ENCODE measurements around the gene INCA1. TPM values are rescaled to one million over a fixed set of nuclear protein-coding genes. Genes with fewer than 3 reads are reported as not detected.
A peak's percentile ranks its signal among the peaks of the same experiment; 100 is the strongest.

Gene INCA1
- total and polyA plus RNA-seq, 2 of the 13 experiments (the other 11 are each of a cell fraction or from before 2014, with no cell fraction given) = 0.93 to 2.6 TPM

DNA sequence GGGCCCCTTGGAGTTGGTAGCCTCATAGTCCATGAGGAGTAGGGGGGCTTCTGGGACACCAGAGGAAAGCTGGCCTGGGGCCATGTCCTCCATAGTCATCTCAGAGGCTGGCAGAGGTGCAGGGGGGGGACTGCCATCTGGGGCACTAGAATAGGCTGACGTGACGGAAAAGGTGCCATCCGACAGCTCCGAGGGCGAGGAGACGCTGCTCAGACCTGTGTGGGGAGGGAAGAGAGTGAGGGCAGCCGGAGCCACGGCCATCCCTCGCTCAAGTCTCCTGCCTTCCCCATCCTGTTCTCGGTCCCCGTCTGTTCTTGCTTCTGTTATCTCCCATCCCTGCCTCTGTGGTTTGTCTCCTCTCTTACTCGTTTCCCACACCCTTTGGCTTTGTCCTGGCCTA, 25.0 kb downstream of the INCA1 start:
- Histone ChIP-seq H3K36me3 (replicated peaks in 1 of 2; ENCODE audit: control insufficient read depth in 1 of 2, insufficient read depth in 2 of 2, low read length in 2 of 2) (peaks cover under 1 to 13% of the 10 kb centered on the region in 2 experiments), H3K27ac (ENCODE audit: extremely low read length, insufficient read depth, low read length) (no peak overlapping the region), H3K9ac (ENCODE audit: insufficient read depth, low read depth, low read length) (no peak overlapping the region), H4K20me1 (ENCODE audit: insufficient read depth, low read length) (no peaks in the 10 kb centered on the region), H2AFZ (ENCODE audit: low read length) (no peak overlapping the region), H3K4me3 (replicated peaks in 1 of 3; ENCODE audit: insufficient read depth in 1 of 3, low read depth in 2 of 3, low read length in 3 of 3) (no peak overlapping the region), H3K79me2 (ENCODE audit: insufficient read depth, low read length) (peaks cover 21% of the 10 kb centered on the region), H3K27me3 (ENCODE audit: control insufficient read depth in 1 of 2, insufficient read depth in 2 of 2, low read length in 2 of 2) (no peaks in the 10 kb centered on the region; a peak in 1 of 5 replicates), H3K4me1 (ENCODE audit: insufficient read depth, low read length) (peaks cover 27% of the 10 kb centered on the region), H3K4me2 (ENCODE audit: low read depth, low read length) (no peak overlapping the region), H3K9me3 (ENCODE audit: low read length) (no peaks in the 10 kb centered on the region)
- FAIRE-seq = no peak
- intact Hi-C loops (cut with micrococcal nuclease; ENCODE audit: unreplicated experiment) (no loop called here), in situ Hi-C loops (cut with HindIII; ENCODE audit: extremely low pct_ligation_motif_present, low pct_unique_long_range_greater_than_20kb) (no loop called here)
- TF ChIP-seq SKIL (CRISPR knock-in tag; IDR thresholded peaks at IDR 0.05; ENCODE audit: borderline replicate concordance) (no peak), ZSCAN29 (CRISPR knock-in tag; conservative IDR thresholded peaks at IDR 0.05) (no peak), EZH2 (conservative IDR thresholded peaks at IDR 0.05; ENCODE audit: low read depth, low read length) (no peak), AGO1 (IDR thresholded peaks at IDR 0.05; ENCODE audit: low read depth, low read length, poor library complexity, severe bottlenecking) (peak; percentile 77), AKAP8 (CRISPR knock-in tag; IDR thresholded peaks at IDR 0.05) (peak; percentile 34; the same call in 1 of the 2 replicates), HNRNPH1 (optimal IDR thresholded peaks at IDR 0.05; ENCODE audit: low read depth, low read length) (peak; percentile 65), MAFK (conservative IDR thresholded peaks at IDR 0.05 in 1 of 2, IDR thresholded peaks at IDR 0.05 in 1 of 2; ENCODE audit: low read length in 2 of 2) (peak; percentile 7 to 14; a peak in 2 of 4 replicates), RBFOX2 (IDR thresholded peaks at IDR 0.05; ENCODE audit: low read depth, low read length) (peak; percentile 53; the same call in 1 of the 2 replicates), AGO2 (optimal IDR thresholded peaks at IDR 0.05; ENCODE audit: low read depth, low read length) (peak; percentile 85), POLR2A (IDR thresholded peaks at IDR 0.05; ENCODE audit: insufficient read depth in 1 of 2, low read depth in 2 of 2, low read length in 2 of 2) (peak in 1 of 2 experiments; percentile 49; a peak in 1 of 4 replicates), POLR2G (IDR thresholded peaks at IDR 0.05; ENCODE audit: low read depth, low read length) (peak; percentile 59), FOSL1 (CRISPR knock-in tag; IDR thresholded peaks at IDR 0.05; ENCODE audit: borderline replicate concordance) (no peak), RBM22 (optimal IDR thresholded peaks at IDR 0.05; ENCODE audit: low read length) (peak; percentile 71), ZSCAN5A (CRISPR knock-in tag; IDR thresholded peaks at IDR 0.05; ENCODE audit: borderline replicate concordance) (no peak)
- no peak for DNase-seq (ENCODE audit: low spot score)
- BruUV-seq (replicated peaks) = no TSS peak
- POLR2A ChIA-PET = interaction anchor here (1.4 to 6.6 kb wide), 3 partner anchors 32 to 63 kb away, joined by 5 to 103 read pairs (median 10); partner anchors contain the start of genes RNF167 and SLC25A11
- WGBS (ENCODE audit: low lambda C conversion rate) = 96% methylated on average over 12 of the region's 12 CpGs
- CTCF ChIA-PET (ENCODE audit: low intra/inter-chr PET ratio, low total read pairs) = no interaction called here
- ATAC-seq = no peak

All from HepG2 (cell line).